Activated CD4-positive, alpha-beta T cell treated with anti-CD3 and anti-CD28 coated beads, Interleukin-2, amount 50 U/mL, for 16 hours (primary cell): Measurements from ENCODE around the gene PIK3AP1.
"Not testable (repeated sequence)": the region's sequence is repeated elsewhere in the genome, so short reads cannot be mapped to it uniquely, and the experiment has no call there.

ENCODE experiments used
- DNase-seq: peaks from one replicate; pipeline ENCODE4 v3.0.0-alpha.2; 2020

PIK3AP1 gene

GRCh38 chr10:96721207-96721572 is 876 bp upstream of the PIK3AP1 start:
- no peak for DNase-seq

- peak; percentile 46 for DNase-seq
Measured at GRCh38 chr10:96719850-96720421, 378 bp downstream of the PIK3AP1 start.

GRCh38 chr10:96719200-96719599 is 1.1 kb downstream of the PIK3AP1 start:
- no peak for DNase-seq

- no peak for DNase-seq
Measured at GRCh38 chr10:96718304-96718990, 1.9 kb downstream of the PIK3AP1 start.

GRCh38 chr10:96716390-96716789 is 3.9 kb downstream of the PIK3AP1 start:
- DNase-seq, result no peak

GRCh38 chr10:96714746-96715255 is 5.5 kb downstream of the PIK3AP1 start:
- DNase-seq, result no peak

- DNase-seq, result no peak
Measured at GRCh38 chr10:96714031-96714590, 6.2 kb downstream of the PIK3AP1 start.

GRCh38 chr10:96712662-96713271 is 7.5 kb downstream of the PIK3AP1 start:
- no peak for DNase-seq

- DNase-seq, result no peak
Measured at GRCh38 chr10:96711048-96711728, 9.1 kb downstream of the PIK3AP1 start.

GRCh38 chr10:96709525-96709924 is 10.8 kb downstream of the PIK3AP1 start:
- no peak for DNase-seq

- DNase-seq, result no peak
Measured at GRCh38 chr10:96708996-96709395, 11.3 kb downstream of the PIK3AP1 start.

- no peak for DNase-seq
Measured at GRCh38 chr10:96708456-96708855, 11.9 kb downstream of the PIK3AP1 start.

GRCh38 chr10:96706331-96706853 is 13.9 kb downstream of the PIK3AP1 start:
- DNase-seq, result no peak

- no peak for DNase-seq
Measured at GRCh38 chr10:96705134-96705533, 15.2 kb downstream of the PIK3AP1 start.

GRCh38 chr10:96704563-96704962 is 15.8 kb downstream of the PIK3AP1 start:
- DNase-seq, result no peak

- no peak for DNase-seq
Measured at GRCh38 chr10:96703358-96703757, 17.0 kb downstream of the PIK3AP1 start.

- DNase-seq, result no peak
Measured at GRCh38 chr10:96701265-96701664, 19.0 kb downstream of the PIK3AP1 start.

GRCh38 chr10:96700374-96701099 is 19.8 kb downstream of the PIK3AP1 start:
- DNase-seq, result no peak

- DNase-seq, result no peak
Measured at GRCh38 chr10:96699613-96700012, 20.7 kb downstream of the PIK3AP1 start.

- not testable (repeated sequence) for DNase-seq
Measured at GRCh38 chr10:96698305-96698704, 22.0 kb downstream of the PIK3AP1 start.

GRCh38 chr10:96697438-96697837 is 22.9 kb downstream of the PIK3AP1 start:
- DNase-seq, result no peak

GRCh38 chr10:96696845-96697425 is 23.4 kb downstream of the PIK3AP1 start:
- no peak for DNase-seq
